Measurements from ENCODE around the gene PHF21B.

PHF21B gene

DNA sequence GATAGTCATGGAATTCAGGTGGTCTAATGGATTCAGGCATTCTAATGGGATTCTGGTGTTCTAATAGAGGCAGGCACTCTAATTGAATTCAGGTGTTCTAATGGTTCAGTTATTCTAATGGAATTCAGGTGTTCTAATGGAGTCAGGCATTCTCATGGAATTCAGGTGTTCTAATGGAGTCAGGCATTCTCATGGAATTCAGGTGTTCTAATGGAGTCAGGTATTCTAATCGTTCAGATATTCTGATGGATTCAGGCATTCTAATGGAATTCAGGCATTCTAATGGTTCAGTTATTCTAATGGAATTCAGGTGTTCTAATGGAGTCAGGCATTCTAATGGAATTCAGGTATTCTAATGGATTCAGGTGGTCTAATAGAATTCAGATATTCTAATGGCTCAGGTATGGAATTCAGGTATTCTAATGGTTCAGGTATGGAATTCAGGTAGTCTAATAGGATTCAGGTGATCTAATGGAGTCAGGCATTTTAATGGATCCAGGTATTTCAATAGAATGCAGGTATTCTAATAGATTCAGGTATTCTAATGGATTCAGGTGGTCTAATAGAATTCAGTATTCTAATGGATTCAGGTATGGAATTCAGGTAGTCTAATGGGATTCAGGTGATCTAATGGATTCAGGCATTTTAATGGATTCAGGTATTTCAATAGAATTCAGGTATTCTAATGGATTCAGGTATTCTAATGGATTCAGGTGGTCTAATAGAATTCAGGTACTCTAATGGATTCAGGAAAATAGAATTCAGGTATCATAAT, 22.0 kb upstream of the PHF21B start:
- Histone ChIP-seq H3K9me3 (replicated peaks in 1 of 11) (peaks cover 0 to 2% (median under 1%) of the 10 kb centered on the region in 11 experiments; a peak in 7 of 22 replicates), H3K27ac (no peak overlapping the region), H4K20me1 (peaks cover 0 to 15% (median 0%) of the 10 kb centered on the region in 11 experiments; a peak in 2 of 22 replicates), H3K36me3 (no peaks in the 10 kb centered on the region), H3K9ac (no peak overlapping the region), H3K4me2 (peak overlapping the region in 6 of 11 experiments; percentile 30 to 75 (median 68); a peak in 8 of 22 replicates), H3K4me1 (peaks cover 0 to 45% (median 24%) of the 10 kb centered on the region in 10 experiments; a peak in 17 of 20 replicates), H3K4me3 (no peak overlapping the region), H3K27me3 (0 out of 22 replicates have a peak, but pooled peaks cover 0 to 5% (median 0%) of the 10 kb centered on the region in 11 experiments)
- no peak for TF ChIP-seq Cebpa-rat (IDR thresholded peaks at IDR 0.05)

- Histone ChIP-seq H3K4me3 (no peak overlapping the region), H3K27me3 (0 out of 22 replicates have a peak, but pooled peaks cover 0 to 5% (median 0%) of the 10 kb centered on the region in 11 experiments), H3K27ac (no peak overlapping the region)
These were observed 19.7 kb upstream of the PHF21B start for GRCh38 chr22:45029501-45029900.

GRCh38 chr22:45026511-45026910, 16.7 kb upstream of the PHF21B start:
- Histone ChIP-seq H3K9me3 (replicated peaks in 1 of 11) (no peaks in the 10 kb centered on the region), H3K36me3 (no peaks in the 10 kb centered on the region), H3K4me3 (no peak overlapping the region), H4K20me1 (peaks cover 0 to 5% (median 0%) of the 10 kb centered on the region in 11 experiments; a peak in 1 of 22 replicates), H3K27me3 (no peaks in the 10 kb centered on the region), H3K4me1 (peaks cover 4 to 15% (median 9%) of the 10 kb centered on the region in 10 experiments; a peak in 12 of 20 replicates), H3K27ac (no peak overlapping the region), H3K9ac (no peak overlapping the region), H3K4me2 (peak overlapping the region in 7 of 11 experiments; percentile 5 to 56 (median 27); a peak in 10 of 22 replicates)
- TF ChIP-seq Cebpa-rat (IDR thresholded peaks at IDR 0.05): no peak

More at GRCh38 chr22:45029501-45029900, 19.7 kb upstream of the PHF21B start:
- H3K4me2 ChIP-seq: no peak overlapping the region
- no peaks in the 10 kb centered on the region for H3K36me3 ChIP-seq
- no peak for TF ChIP-seq Cebpa-rat (IDR thresholded peaks at IDR 0.05)
- H3K9ac ChIP-seq: no peak overlapping the region
- H3K4me1 ChIP-seq: peaks cover 8 to 31% (median 27%) of the 10 kb centered on the region in 10 experiments; a peak in 19 of 20 replicates
- H3K9me3 ChIP-seq (replicated peaks in 1 of 11): no peaks in the 10 kb centered on the region
- peaks cover 0 to 15% (median 0%) of the 10 kb centered on the region in 11 experiments; a peak in 2 of 22 replicates for H4K20me1 ChIP-seq

DNA sequence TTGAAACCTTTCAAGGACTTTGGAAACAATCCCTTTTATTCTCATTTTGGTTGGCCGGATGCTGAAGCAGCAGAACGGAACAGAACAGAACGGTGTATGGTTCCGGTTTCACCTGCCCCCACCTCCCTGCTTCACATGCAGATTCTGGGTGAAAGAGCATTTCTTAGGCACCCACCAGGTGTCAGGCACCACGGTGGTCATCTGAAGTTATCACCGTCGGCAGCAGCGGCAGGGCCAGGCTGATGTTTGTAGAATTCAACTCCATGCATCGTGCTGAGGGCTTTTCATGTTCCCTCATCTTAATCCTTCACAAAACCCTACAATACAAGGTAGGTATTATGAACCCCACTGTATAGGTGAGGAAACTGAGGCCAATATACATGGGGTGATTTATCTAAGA, 13.6 kb upstream of the PHF21B start:
- H3K4me1 ChIP-seq: peaks cover 4 to 20% (median 11%) of the 10 kb centered on the region in 10 experiments; a peak in 13 of 20 replicates
- no peaks in the 10 kb centered on the region for H3K27me3 ChIP-seq
- no peak overlapping the region for H3K27ac ChIP-seq
- no peaks in the 10 kb centered on the region for H3K9me3 ChIP-seq (replicated peaks in 1 of 11)
- H3K9ac ChIP-seq: no peak overlapping the region
- H3K36me3 ChIP-seq: no peaks in the 10 kb centered on the region
- H3K4me2 ChIP-seq: peak overlapping the region in 2 of 11 experiments; percentile 0 to 23; a peak in 1 of 22 replicates
- no peak overlapping the region for H3K4me3 ChIP-seq
- TF ChIP-seq Cebpa-rat (IDR thresholded peaks at IDR 0.05): no peak
- no peaks in the 10 kb centered on the region for H4K20me1 ChIP-seq

GRCh38 chr22:45019861-45020655, 10.3 kb upstream of the PHF21B start:
- H3K36me3 ChIP-seq: no peaks in the 10 kb centered on the region
- H3K27ac ChIP-seq: no peak overlapping the region
- TF ChIP-seq Cebpa-rat (IDR thresholded peaks at IDR 0.05): no peak

DNA sequence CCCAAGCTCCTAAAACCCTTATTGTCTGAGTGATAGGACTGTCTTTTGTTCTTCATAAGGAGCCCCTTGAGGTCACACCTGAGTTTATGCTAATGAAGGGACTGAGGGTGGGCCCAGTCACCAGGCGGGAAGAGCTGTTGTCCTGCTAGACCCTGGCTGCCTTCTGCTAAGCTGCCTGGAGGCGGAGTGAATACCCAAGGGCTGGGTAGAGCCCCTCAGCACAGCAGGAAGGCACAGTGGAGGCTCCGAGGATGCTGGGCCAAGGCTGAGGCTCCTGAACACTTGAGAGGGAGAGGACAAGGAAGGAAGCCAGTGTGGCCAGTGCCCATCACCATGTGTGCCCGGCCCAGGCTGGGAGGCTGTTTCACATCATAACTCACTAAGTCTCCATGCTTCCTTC, 4.8 kb upstream of the PHF21B start:
- H3K27me3 ChIP-seq: peaks cover 14 to 23% (median 20%) of the 10 kb centered on the region in 11 experiments
- H3K36me3 ChIP-seq: no peaks in the 10 kb centered on the region
- H3K9me3 ChIP-seq (replicated peaks in 1 of 11): no peaks in the 10 kb centered on the region
- no peak overlapping the region for H3K4me3 ChIP-seq
- no peak overlapping the region for H3K9ac ChIP-seq
- no peaks in the 10 kb centered on the region for H4K20me1 ChIP-seq
- no peak overlapping the region for H3K4me2 ChIP-seq
- H3K27ac ChIP-seq: no peak overlapping the region
- TF ChIP-seq Cebpa-rat (IDR thresholded peaks at IDR 0.05): no peak
- H3K4me1 ChIP-seq: peaks cover 0 to 13% (median 6%) of the 10 kb centered on the region in 10 experiments; a peak in 11 of 20 replicates

More at GRCh38 chr22:45019861-45020655, 10.3 kb upstream of the PHF21B start:
- Histone ChIP-seq H3K27me3 (no peaks in the 10 kb centered on the region), H4K20me1 (no peaks in the 10 kb centered on the region), H3K4me2 (0 out of 22 replicates have a peak overlapping the region, but pooled peaks of 1 of the 11 experiments have one; percentile 15), H3K9ac (no peak overlapping the region), H3K9me3 (replicated peaks in 1 of 11) (no peaks in the 10 kb centered on the region), H3K4me3 (no peak overlapping the region), H3K4me1 (peaks cover 0 to 19% (median 1%) of the 10 kb centered on the region in 10 experiments; a peak in 7 of 20 replicates)

GRCh38 chr22:45013138-45013537, 3.3 kb upstream of the PHF21B start:
- peaks cover 0 to 15% (median 10%) of the 10 kb centered on the region in 11 experiments; a peak in 15 of 22 replicates for H4K20me1 ChIP-seq

DNA sequence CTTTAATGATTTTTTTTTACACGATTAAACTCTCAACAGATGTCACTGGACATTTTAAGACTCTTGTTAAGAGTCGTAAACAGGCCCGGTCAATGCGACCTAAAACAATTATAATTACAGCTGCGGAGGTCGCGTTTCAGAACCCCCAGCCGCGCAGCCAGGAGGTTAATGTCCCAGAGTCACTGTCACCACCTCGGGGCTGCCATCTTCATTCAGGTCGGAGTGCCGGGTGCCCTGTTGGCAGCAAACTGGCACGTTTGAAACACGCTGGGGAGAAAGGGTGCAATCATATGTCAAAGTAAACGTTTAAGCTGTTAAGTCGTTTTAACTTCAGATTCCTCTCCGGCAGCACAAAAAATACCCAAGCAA, 711 bp upstream of the PHF21B start:
- H3K9me3 ChIP-seq (replicated peaks in 1 of 11): no peaks in the 10 kb centered on the region
- no peak for TF ChIP-seq Cebpa-rat (IDR thresholded peaks at IDR 0.05)
- H3K9ac ChIP-seq: peak overlapping the region in 10 of 11 experiments; percentile 37 to 81 (median 72); a peak in 14 of 22 replicates
- peak overlapping the region; percentile 61 to 86 (median 80) for H3K4me2 ChIP-seq
- peak overlapping the region; percentile 52 to 73 (median 65) for H3K4me3 ChIP-seq
- no peaks in the 10 kb centered on the region for H3K36me3 ChIP-seq
- peaks cover 0 to 21% (median 8%) of the 10 kb centered on the region in 10 experiments; a peak in 13 of 20 replicates for H3K4me1 ChIP-seq
- no peak overlapping the region for H3K27ac ChIP-seq
- peaks cover 53 to 63% (median 57%) of the 10 kb centered on the region in 11 experiments for H3K27me3 ChIP-seq
- H4K20me1 ChIP-seq: peaks cover 0 to 32% (median 23%) of the 10 kb centered on the region in 11 experiments; a peak in 16 of 22 replicates

More at GRCh38 chr22:45013138-45013537, 3.3 kb upstream of the PHF21B start:
- no peak for TF ChIP-seq Cebpa-rat (IDR thresholded peaks at IDR 0.05)
- Histone ChIP-seq H3K9me3 (replicated peaks in 1 of 11) (no peaks in the 10 kb centered on the region), H3K27me3 (peaks cover 30 to 38% (median 35%) of the 10 kb centered on the region in 11 experiments), H3K4me1 (peaks cover 0 to 16% (median 7%) of the 10 kb centered on the region in 10 experiments; a peak in 13 of 20 replicates), H3K4me3 (no peak overlapping the region), H3K36me3 (no peaks in the 10 kb centered on the region), H3K4me2 (no peak overlapping the region), H3K9ac (no peak overlapping the region), H3K27ac (no peak overlapping the region)
